ENCODE measurements around the gene TMEM184A. TPM values are rescaled to one million over a fixed set of nuclear protein-coding genes. Genes with fewer than 3 reads are reported as not detected.

Gene TMEM184A
- total and polyA plus RNA-seq, 2 of the 4 experiments (the other 2 are of a cell fraction) = 0.36 to 1.9 TPM

DNA sequence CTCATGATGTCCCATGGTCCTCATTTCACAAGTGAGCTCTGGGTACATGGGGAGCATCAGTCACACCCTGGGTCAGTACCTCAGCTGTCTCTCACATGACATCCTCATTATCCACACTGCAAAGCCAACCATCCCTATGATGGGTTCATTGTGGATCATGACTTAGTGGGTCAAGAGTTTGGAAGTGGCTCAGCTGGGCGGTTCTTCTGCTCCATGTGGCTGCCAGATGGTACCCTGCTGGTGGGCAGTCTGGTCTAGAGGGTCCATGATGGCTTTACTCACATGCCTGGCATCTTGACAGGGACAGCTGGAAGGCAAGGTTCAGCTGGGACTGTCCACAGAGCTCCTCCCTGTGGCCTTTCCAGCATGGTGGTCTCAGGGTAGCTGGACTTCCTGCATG is 33.0 kb upstream of the TMEM184A start:
- H2BK20ac ChIP-seq (ENCODE audit: low read depth, low read length) = no peak overlapping the region
- CTCF ChIA-PET = no interaction called here
- H3K4ac ChIP-seq (ENCODE audit: low read depth, low read length) = no peak overlapping the region
- TF ChIP-seq, protein P1, sequence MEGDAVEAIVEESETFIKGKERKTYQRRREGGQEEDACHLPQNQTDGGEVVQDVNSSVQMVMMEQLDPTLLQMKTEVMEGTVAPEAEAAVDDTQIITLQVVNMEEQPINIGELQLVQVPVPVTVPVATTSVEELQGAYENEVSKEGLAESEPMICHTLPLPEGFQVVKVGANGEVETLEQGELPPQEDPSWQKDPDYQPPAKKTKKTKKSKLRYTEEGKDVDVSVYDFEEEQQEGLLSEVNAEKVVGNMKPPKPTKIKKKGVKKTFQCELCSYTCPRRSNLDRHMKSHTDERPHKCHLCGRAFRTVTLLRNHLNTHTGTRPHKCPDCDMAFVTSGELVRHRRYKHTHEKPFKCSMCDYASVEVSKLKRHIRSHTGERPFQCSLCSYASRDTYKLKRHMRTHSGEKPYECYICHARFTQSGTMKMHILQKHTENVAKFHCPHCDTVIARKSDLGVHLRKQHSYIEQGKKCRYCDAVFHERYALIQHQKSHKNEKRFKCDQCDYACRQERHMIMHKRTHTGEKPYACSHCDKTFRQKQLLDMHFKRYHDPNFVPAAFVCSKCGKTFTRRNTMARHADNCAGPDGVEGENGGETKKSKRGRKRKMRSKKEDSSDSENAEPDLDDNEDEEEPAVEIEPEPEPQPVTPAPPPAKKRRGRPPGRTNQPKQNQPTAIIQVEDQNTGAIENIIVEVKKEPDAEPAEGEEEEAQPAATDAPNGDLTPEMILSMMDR (conservative IDR thresholded peaks at IDR 0.05; ENCODE audit: low read depth, low read length) = no peak
- TF ChIP-seq ELK1 (IDR thresholded peaks at IDR 0.05; ENCODE audit: borderline replicate concordance, low read depth, low read length) (no peak), NFE2L2 (IDR thresholded peaks at IDR 0.05; ENCODE audit: low read depth, low read length) (no peak), POLR2A (IDR thresholded peaks at IDR 0.05; ENCODE audit: low read depth, low read length) (no peak), MAZ (IDR thresholded peaks at IDR 0.05; ENCODE audit: borderline replicate concordance, low read depth, low read length) (no peak), CHD1 (IDR thresholded peaks at IDR 0.05; ENCODE audit: low read depth, low read length) (no peak), USF2 (IDR thresholded peaks at IDR 0.05; ENCODE audit: low read depth, low read length) (no peak), MXI1 (IDR thresholded peaks at IDR 0.05; ENCODE audit: borderline replicate concordance, low read depth, low read length) (no peak), RAD21 (IDR thresholded peaks at IDR 0.05; ENCODE audit: low read length) (no peak), CEBPB (IDR thresholded peaks at IDR 0.05; ENCODE audit: low read depth, low read length) (no peak), RCOR1 (IDR thresholded peaks at IDR 0.05; ENCODE audit: insufficient replicate concordance, low read length) (no peak), MAFK (IDR thresholded peaks at IDR 0.05; ENCODE audit: low read depth, low read length) (no peak), SMC3 (IDR thresholded peaks at IDR 0.05; ENCODE audit: low read depth, low read length) (no peak), BHLHE40 (IDR thresholded peaks at IDR 0.05; ENCODE audit: low read depth, low read length) (no peak)
- H3K27me3 ChIP-seq (ENCODE audit: control insufficient read depth, insufficient read depth, low read length) = peaks cover 47% of the 10 kb centered on the region
- no peak overlapping the region for H3K23ac ChIP-seq (ENCODE audit: low read depth, low read length)
- ATAC-seq (ENCODE audit: low read depth) = no peak
- no peak overlapping the region for H2AFZ ChIP-seq (replicated peaks; ENCODE audit: low read length, poor library complexity)
- dilution Hi-C loops (cut with HindIII; ENCODE audit: low sequenced_read_pairs, unreplicated experiment) = no loop called here
- WGBS, 2 experiments (ENCODE audit: extremely low coverage in 2 of 2, insufficient read length in 1 of 2) = no CpG with 5 or more reads among the region's 1 CpG
- no peak overlapping the region for H3K56ac ChIP-seq (ENCODE audit: extremely low read depth, insufficient read depth, low read length)
- no peaks in the 10 kb centered on the region for H3K9me1 ChIP-seq (ENCODE audit: insufficient read depth, low read length)
- no peak for DNase-seq
- no peak overlapping the region for H3K4me3 ChIP-seq (ENCODE audit: insufficient read depth, low read depth, low read length)
- H2AK9ac ChIP-seq (replicated peaks; ENCODE audit: low read depth, low read length, poor library complexity) = no peak overlapping the region
- H3K36me3 ChIP-seq (ENCODE audit: control insufficient read depth, insufficient read depth, low read length) = no peaks in the 10 kb centered on the region
- H3K18ac ChIP-seq (ENCODE audit: low read depth, low read length) = no peak overlapping the region
- H4K91ac ChIP-seq (ENCODE audit: insufficient read depth, low read depth, low read length) = no peak overlapping the region
- no peak overlapping the region for H3K27ac ChIP-seq (ENCODE audit: insufficient read depth, low read length)
- no peak overlapping the region for H4K8ac ChIP-seq (ENCODE audit: low read depth in 2 of 2, low read length in 2 of 2)
- no peaks in the 10 kb centered on the region for H3K4me1 ChIP-seq (ENCODE audit: control insufficient read depth, insufficient read depth, low read length)
- H3K9me3 ChIP-seq (ENCODE audit: control insufficient read depth, insufficient read depth, low read length) = peaks cover 13% of the 10 kb centered on the region
- POLR2A ChIA-PET (ENCODE audit: unreplicated experiment) = no interaction called here
- H2BK15ac ChIP-seq (ENCODE audit: low read depth, low read length) = no peak overlapping the region
- no peak overlapping the region for H3K14ac ChIP-seq (replicated peaks; ENCODE audit: low read depth, low read length)
- H4K20me1 ChIP-seq (ENCODE audit: insufficient read depth, low read length) = no peaks in the 10 kb centered on the region; the same call in 1 of the 2 replicates
- in situ Hi-C loops (cut with MboI; ENCODE audit: low sequenced_read_pairs) = loop anchor here (10.0 kb wide), 1 partner anchor 756 kb away; no protein-coding TSS in a partner anchor
- H3K9ac ChIP-seq (ENCODE audit: low read depth, low read length) = no peak overlapping the region
- H3K4me2 ChIP-seq (ENCODE audit: low read depth, low read length) = no peak overlapping the region
- BruUV-seq (replicated peaks) = no TSS peak
- intact Hi-C loops (cut with micrococcal nuclease) = no loop called here
- no peak overlapping the region for H2BK120ac ChIP-seq (ENCODE audit: low read depth, low read length)
- H2BK5ac ChIP-seq (ENCODE audit: low read depth, low read length, poor library complexity, severe bottlenecking) = no peak overlapping the region
- no peak overlapping the region for H4K5ac ChIP-seq (ENCODE audit: low read depth, low read length)
- H3K79me1 ChIP-seq (ENCODE audit: low read depth in 1 of 2, low read length in 2 of 2) = no peaks in the 10 kb centered on the region
- no peak overlapping the region for H2AK5ac ChIP-seq (ENCODE audit: low read depth, low read length)
